COLO829 (cell line): Measurements from ENCODE around the gene JAZF1.
"Not testable (repeated sequence)": the region's sequence is repeated elsewhere in the genome, so short reads cannot be mapped to it uniquely, and the experiment has no call there.

ENCODE experiments used
- DNase-seq: peaks from one replicate; pipeline ENCODE4 v3.0.0; 2012; ENCODE audit warnings: low spot score

JAZF1 gene

GRCh38 chr7:28042721-28043120 is 137.9 kb downstream of the JAZF1 start:
- DNase-seq: no peak

- no peak for DNase-seq
These were observed 138.9 kb downstream of the JAZF1 start for GRCh38 chr7:28041508-28042314.

GRCh38 chr7:28038175-28038797 is 142.3 kb downstream of the JAZF1 start:
- DNase-seq: no peak

- peak; percentile 75 for DNase-seq
These were observed 143.2 kb downstream of the JAZF1 start for GRCh38 chr7:28037220-28038010.

- no peak for DNase-seq
These were observed 143.9 kb downstream of the JAZF1 start for GRCh38 chr7:28036696-28037095.

GRCh38 chr7:28033386-28033785 is 147.2 kb downstream of the JAZF1 start:
- DNase-seq: no peak

GRCh38 chr7:28032738-28033380 is 147.7 kb downstream of the JAZF1 start:
- DNase-seq: no peak

- DNase-seq: peak; percentile 35
These were observed 151.5 kb downstream of the JAZF1 start for GRCh38 chr7:28029051-28029450.

- no peak for DNase-seq
These were observed 152.1 kb downstream of the JAZF1 start for GRCh38 chr7:28028471-28028870.

- DNase-seq: no peak
These were observed 154.4 kb downstream of the JAZF1 start for GRCh38 chr7:28026237-28026636.

GRCh38 chr7:28024786-28025334 is 155.7 kb downstream of the JAZF1 start:
- no peak for DNase-seq

GRCh38 chr7:28020302-28020940 is 160.2 kb downstream of the JAZF1 start:
- peak; percentile 91 for DNase-seq

GRCh38 chr7:28018856-28019465 is 161.6 kb downstream of the JAZF1 start:
- no peak for DNase-seq

- DNase-seq: no peak
These were observed 162.1 kb downstream of the JAZF1 start for GRCh38 chr7:28018446-28018845.

- no peak for DNase-seq
These were observed 162.6 kb downstream of the JAZF1 start for GRCh38 chr7:28018020-28018419.

GRCh38 chr7:28017372-28017771 is 163.2 kb downstream of the JAZF1 start:
- peak; percentile 54 for DNase-seq

GRCh38 chr7:28016297-28016696 is 164.3 kb downstream of the JAZF1 start:
- DNase-seq: no peak

- no peak for DNase-seq
These were observed 165.4 kb downstream of the JAZF1 start for GRCh38 chr7:28015169-28015568.

GRCh38 chr7:28014340-28014739 is 166.3 kb downstream of the JAZF1 start:
- DNase-seq: not testable (repeated sequence)

- DNase-seq: no peak
These were observed 167.2 kb downstream of the JAZF1 start for GRCh38 chr7:28013441-28013840.

- no peak for DNase-seq
These were observed 167.6 kb downstream of the JAZF1 start for GRCh38 chr7:28013019-28013418.
